Peyer's patch (tissue), 4 donors: ENCODE results near the gene KCP.

ENCODE experiments used
- CTCF ChIP-seq, 6 experiments: fragments of 450-650 bp in 4 of 6; fragments of 200-600 bp in 2 of 6; sonication (generic) in 1 of 6; IDR thresholded peaks; one replicate each; pipeline ENCODE4 v1.5.1; 2017 to 2019; ENCODE audit warnings: antibody characterized with exemption in 6 of 6, mild to moderate bottlenecking in 3 of 6, moderate library complexity in 1 of 6
- POLR2A ChIP-seq, 2 donors: fragments of 450-650 bp; IDR thresholded peaks; one replicate each; pipeline ENCODE4 v1.5.1; 2017; ENCODE audit warnings: antibody characterized with exemption in 2 of 2, mild to moderate bottlenecking in 2 of 2, moderate library complexity in 2 of 2

GRCh38 chr7:128843938-128844621 lies 66.4 kb downstream of the KCP start:
- no peak for TF ChIP-seq CTCF (IDR thresholded peaks at IDR 0.05)
- no peak for TF ChIP-seq POLR2A (IDR thresholded peaks at IDR 0.05)
